DOHH2 (cell line): ENCODE data around the gene LEPR.

ENCODE experiments used
- H3F3A ChIP-seq: fragments of 200-600 bp; sonication (generic), shearing (Covaris generic); 2 replicates; pipeline ENCODE4 v1.6.0; 2016; ENCODE audit warnings: antibody characterized with exemption, mild to moderate bottlenecking; ENCODE audit not compliant: control insufficient read depth, insufficient read depth
- H3K27ac ChIP-seq: fragments of 200-600 bp; sonication (generic); 2 replicates; pipeline ENCODE4 v1.5.1; 2014; ENCODE audit warnings: low read depth, mild to moderate bottlenecking, low read length, moderate library complexity
- H3K27me3 ChIP-seq: fragments of 200-600 bp; sonication (generic); 2 replicates; pipeline ENCODE4 v1.6.1; 2014; ENCODE audit warnings: mild to moderate bottlenecking, low read length, mixed read lengths; ENCODE audit not compliant: control insufficient read depth
- H3K36me3 ChIP-seq: fragments of 200-600 bp; sonication (generic); 2 replicates; pipeline ENCODE4 v1.6.1; 2014; ENCODE audit warnings: mild to moderate bottlenecking, low read length, moderate library complexity, mixed read lengths; ENCODE audit not compliant: control insufficient read depth
- H3K4me1 ChIP-seq: fragments of 200-600 bp; sonication (generic); 2 replicates; pipeline ENCODE4 v1.6.1; 2014; ENCODE audit warnings: mild to moderate bottlenecking, low read length, mixed read lengths; ENCODE audit not compliant: control insufficient read depth
- H3K4me2 ChIP-seq: fragments of 200-600 bp; sonication (generic); 2 replicates; pipeline ENCODE4 v1.6.0; 2014; ENCODE audit warnings: mild to moderate bottlenecking, low read length, moderate library complexity
- H3K4me3 ChIP-seq: fragments of 200-600 bp; sonication (generic); 2 replicates; pipeline ENCODE4 v1.5.1; 2014; ENCODE audit warnings: mild to moderate bottlenecking, low read length, mixed read lengths
- H3K79me2 ChIP-seq: fragments of 200-600 bp; sonication (generic); 2 replicates; pipeline ENCODE4 v1.6.1; 2014; ENCODE audit warnings: mild to moderate bottlenecking, low read length, mixed read lengths; ENCODE audit not compliant: control insufficient read depth
- H3K9me2 ChIP-seq: fragments of 200-600 bp; sonication (generic); replicated peaks from 2 replicates; pipeline ENCODE4 v1.6.1; 2014; ENCODE audit warnings: mild to moderate bottlenecking, low read length, mixed read lengths; ENCODE audit not compliant: control insufficient read depth
- H3K9me3 ChIP-seq: fragments of 200-600 bp; sonication (generic); 2 replicates; pipeline ENCODE4 v1.6.1; 2014; ENCODE audit warnings: antibody characterized with exemption, low read length, mixed read lengths; ENCODE audit not compliant: control insufficient read depth, insufficient read depth
- H4K20me1 ChIP-seq: fragments of 200-600 bp; sonication (generic); 2 replicates; pipeline ENCODE4 v1.6.0; 2014; ENCODE audit warnings: low read depth, mild to moderate bottlenecking, antibody characterized with exemption, low read length, moderate library complexity; ENCODE audit not compliant: control insufficient read depth, insufficient read depth
- CTCF ChIP-seq: fragments of 200-600 bp; sonication (generic); IDR thresholded peaks from one replicate; pipeline ENCODE4 v1.5.1; 2014; ENCODE audit warnings: antibody characterized with exemption, mild to moderate bottlenecking, low read depth, low read length; ENCODE audit not compliant: poor library complexity, severe bottlenecking
- EZH2phosphoT487 ChIP-seq: fragments of 200-600 bp; sonication (generic); IDR thresholded peaks from 2 replicates; pipeline ENCODE4 v1.6.1; 2017; ENCODE audit warnings: borderline replicate concordance, mild to moderate bottlenecking, antibody characterized with exemption, low read length, moderate library complexity, mixed read lengths

Gene LEPR

GRCh38 chr1:65407877-65408276 is 12.6 kb upstream of the LEPR start:
- Histone ChIP-seq H3K4me1 (no peaks in the 10 kb centered on the region), H3K9me2 (no peaks in the 10 kb centered on the region)

DNA sequence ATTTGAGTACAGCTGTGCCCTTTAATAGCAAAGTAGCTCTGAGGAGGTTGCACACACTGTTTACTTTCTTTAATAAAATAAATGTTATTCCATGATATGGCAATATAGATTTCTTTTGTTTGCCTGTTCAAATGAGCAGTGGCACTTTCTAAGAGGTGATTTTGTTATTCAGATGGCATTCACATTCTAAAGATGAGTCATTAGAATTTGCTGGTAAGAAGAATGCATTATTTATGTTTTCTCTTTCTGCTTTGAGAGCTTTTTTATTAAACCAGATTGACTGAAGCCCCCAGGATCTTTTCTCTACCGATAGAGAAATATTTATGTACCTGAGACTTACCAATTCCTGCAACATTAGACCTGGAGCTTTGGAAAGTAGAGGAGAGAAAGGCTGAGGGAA is 11.2 kb upstream of the LEPR start:
- no peaks in the 10 kb centered on the region for H3F3A ChIP-seq
- no peaks in the 10 kb centered on the region for H3K36me3 ChIP-seq
- H3K79me2 ChIP-seq = no peaks in the 10 kb centered on the region
- H3K4me3 ChIP-seq = no peak overlapping the region
- TF ChIP-seq EZH2phosphoT487 = no peak
- TF ChIP-seq CTCF = no peak
- no peaks in the 10 kb centered on the region for H3K27me3 ChIP-seq
- no peak overlapping the region for H3K27ac ChIP-seq
- H3K4me1 ChIP-seq = no peaks in the 10 kb centered on the region
- no peak overlapping the region for H3K4me2 ChIP-seq
- no peaks in the 10 kb centered on the region for H3K9me2 ChIP-seq
- no peaks in the 10 kb centered on the region for H3K9me3 ChIP-seq
- H4K20me1 ChIP-seq = no peaks in the 10 kb centered on the region

More at GRCh38 chr1:65407877-65408276, 12.6 kb upstream of the LEPR start:
- Histone ChIP-seq H3K4me3 (no peak overlapping the region), H3K36me3 (no peaks in the 10 kb centered on the region), H4K20me1 (no peaks in the 10 kb centered on the region), H3K9me3 (no peaks in the 10 kb centered on the region), H3K27ac (no peak overlapping the region), H3K4me2 (no peak overlapping the region), H3F3A (no peaks in the 10 kb centered on the region), H3K79me2 (no peaks in the 10 kb centered on the region), H3K27me3 (no peaks in the 10 kb centered on the region)
- TF ChIP-seq CTCF (no peak), EZH2phosphoT487 (no peak)

GRCh38 chr1:65409816-65410326 is 10.6 kb upstream of the LEPR start:
- Histone ChIP-seq H3K27me3 (no peaks in the 10 kb centered on the region), H3K4me2 (no peak overlapping the region), H4K20me1 (no peaks in the 10 kb centered on the region), H3K4me3 (no peak overlapping the region), H3K4me1 (no peaks in the 10 kb centered on the region), H3K36me3 (no peaks in the 10 kb centered on the region), H3K27ac (no peak overlapping the region), H3K9me3 (no peaks in the 10 kb centered on the region), H3F3A (no peaks in the 10 kb centered on the region), H3K79me2 (no peaks in the 10 kb centered on the region), H3K9me2 (no peaks in the 10 kb centered on the region)
- TF ChIP-seq EZH2phosphoT487 (no peak), CTCF (no peak)
